ENCODE measurements around the gene OR52A5.
A peak's percentile ranks its signal among the peaks of the same experiment; 100 is the strongest.
"Not testable (repeated sequence)": the region's sequence is repeated elsewhere in the genome, so short reads cannot be mapped to it uniquely, and the experiment has no call there.

The OR52A5 gene

DNA sequence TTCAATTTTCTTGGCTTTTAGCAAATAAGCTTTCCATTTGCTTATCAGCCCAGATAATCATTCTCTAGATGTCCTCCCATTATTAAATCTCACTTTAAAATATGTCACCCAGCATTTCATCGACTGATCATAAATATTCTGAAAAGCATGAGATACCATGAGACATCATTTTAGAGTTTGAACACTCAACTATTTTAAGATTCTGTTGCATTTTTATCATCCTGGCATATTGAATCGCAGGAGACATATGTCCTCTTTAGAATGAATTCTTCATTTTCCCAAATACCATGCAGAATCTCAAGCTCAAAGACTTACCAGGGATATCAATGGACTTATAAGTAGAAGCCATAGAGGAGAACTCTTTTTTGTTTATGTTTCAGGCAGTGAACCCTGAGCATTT is at the start of gene OR52A5:
Gene OR52A5 (minus strand): TSS at position 361 of the 400 bp plus-strand sequence. CDS start 5,714 bp downstream, outside the sequence.
- no peak for DNase-seq

DNA sequence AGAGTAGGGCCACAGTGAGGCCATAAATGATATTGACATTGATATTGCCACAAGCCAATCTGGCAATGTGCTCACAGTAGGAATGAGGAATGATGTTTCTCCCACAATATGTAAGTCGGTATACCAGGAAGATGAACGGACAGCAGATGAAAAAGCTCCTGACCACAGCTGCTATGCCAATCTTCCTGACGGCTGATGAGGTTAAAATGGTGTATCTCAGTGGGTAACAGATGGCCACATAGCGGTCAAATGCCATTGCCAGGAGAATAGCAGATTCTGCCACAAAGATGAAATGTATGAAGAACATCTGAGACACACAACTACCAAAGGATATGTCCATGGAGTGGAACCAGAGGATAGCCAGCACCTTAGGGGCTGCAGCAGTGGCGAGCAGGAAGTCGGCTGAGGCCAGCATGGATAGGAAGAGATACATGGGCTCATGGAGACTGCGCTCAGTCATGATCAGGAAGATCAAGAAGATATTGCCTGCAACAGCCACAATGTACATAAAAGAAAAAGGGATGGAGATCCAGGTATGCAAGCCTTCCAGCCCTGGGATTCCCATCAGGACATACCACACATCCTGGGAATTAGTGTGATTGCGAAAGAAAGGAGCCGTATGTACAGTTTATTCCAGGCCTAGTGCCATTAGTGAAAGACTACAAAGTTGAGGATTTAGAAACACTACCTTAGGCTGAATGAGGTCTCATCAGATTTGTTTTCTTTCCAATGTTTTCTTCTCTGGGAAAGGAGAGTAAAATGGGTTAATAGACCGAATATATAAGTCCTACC is 40.1 kb upstream of the OR52A5 start:
- no peak for DNase-seq

DNA sequence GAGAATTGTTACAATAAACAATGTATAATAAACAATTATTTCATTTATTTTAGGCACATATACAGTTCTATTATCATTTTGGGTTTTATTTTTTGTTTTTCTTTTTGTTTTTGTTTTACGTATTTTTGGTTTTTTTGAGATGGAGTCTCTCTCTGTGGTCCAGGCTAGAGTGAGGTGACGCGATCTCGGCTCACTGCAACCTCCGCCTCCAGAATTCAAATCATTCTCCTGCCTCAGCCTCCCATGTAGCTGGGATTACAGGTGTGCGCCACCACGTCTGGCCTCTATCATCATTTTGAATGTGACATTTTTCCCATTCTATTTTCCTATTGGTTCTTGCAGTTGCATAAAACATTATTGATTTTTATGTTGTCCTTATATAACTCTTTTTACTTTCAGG is 36.8 kb upstream of the OR52A5 start:
- no peak for DNase-seq

DNA sequence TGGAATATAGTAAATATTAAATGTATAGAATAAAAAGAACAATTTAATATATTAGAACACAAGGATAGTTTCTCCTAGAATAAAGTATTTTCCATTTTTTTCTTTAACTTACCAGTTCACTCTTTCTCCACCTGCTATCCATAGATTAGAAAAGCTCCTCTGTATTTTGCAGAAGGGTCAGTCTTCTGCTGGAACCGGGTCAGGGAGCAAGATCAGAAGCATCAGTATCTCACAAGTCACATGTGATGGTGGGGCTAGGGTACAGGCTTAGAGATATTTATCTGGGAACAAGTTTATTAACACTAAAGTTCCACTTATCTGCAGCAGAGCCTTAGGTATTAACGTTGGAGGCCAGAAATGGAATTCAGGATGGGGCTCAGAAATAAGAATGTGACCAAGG is 33.7 kb upstream of the OR52A5 start:
- DNase-seq: no peak

GRCh38 chr11:5165898-5166297 is 27.7 kb upstream of the OR52A5 start:
- not testable (repeated sequence) for DNase-seq

- DNase-seq: not testable (repeated sequence)
Observed at GRCh38 chr11:5164807-5165206, 26.7 kb upstream of the OR52A5 start.

GRCh38 chr11:5161045-5161444 is 22.9 kb upstream of the OR52A5 start:
- DNase-seq: not testable (repeated sequence)

DNA sequence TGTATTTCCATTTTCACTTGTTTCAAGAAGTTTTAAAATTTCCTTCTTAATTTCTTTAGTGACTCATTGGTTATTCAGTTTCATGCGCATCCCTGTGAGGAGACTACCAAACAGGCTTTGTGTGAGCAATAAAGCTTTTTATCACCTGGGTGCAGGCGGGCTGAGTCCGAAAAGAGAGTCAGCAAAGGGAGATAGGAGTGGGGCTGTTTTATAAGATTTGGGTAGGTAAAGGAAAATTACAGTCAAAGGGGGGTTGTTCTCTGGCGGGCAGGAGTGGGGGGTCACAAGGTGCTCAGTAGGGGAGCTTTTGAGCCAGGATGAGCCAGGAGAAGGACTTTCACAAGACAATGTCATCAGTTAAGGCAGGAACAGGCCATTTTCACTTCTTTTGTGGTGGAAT is 22.1 kb upstream of the OR52A5 start:
- DNase-seq: not testable (repeated sequence)

DNA sequence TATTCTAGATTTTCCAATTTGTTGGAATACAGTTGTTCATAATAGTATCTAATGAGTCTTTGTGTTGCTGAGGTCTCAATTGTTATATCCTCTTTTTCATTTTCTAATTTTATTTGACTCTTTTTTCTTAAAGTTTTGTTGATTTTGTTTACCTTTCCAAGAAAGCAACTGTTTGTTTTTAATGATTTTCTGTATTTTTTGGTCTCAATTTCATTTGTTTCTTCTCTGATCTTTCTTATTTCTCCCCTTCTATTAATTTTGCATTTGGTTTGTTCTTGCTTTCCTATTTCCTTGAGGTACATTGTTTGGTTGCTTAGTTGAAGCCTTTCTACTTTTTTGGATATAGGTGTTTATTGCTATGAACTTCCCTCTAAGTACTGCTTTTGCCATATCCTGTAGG is 21.6 kb upstream of the OR52A5 start:
- no peak for DNase-seq

GRCh38 chr11:5154657-5155056 is 16.5 kb upstream of the OR52A5 start, which contains the start of gene OR52A1:
Gene OR52A1 (minus strand): TSS chr11:5154757. CDS start chr11:5152369, 2,388 bp downstream.
- DNase-seq: no peak

DNA sequence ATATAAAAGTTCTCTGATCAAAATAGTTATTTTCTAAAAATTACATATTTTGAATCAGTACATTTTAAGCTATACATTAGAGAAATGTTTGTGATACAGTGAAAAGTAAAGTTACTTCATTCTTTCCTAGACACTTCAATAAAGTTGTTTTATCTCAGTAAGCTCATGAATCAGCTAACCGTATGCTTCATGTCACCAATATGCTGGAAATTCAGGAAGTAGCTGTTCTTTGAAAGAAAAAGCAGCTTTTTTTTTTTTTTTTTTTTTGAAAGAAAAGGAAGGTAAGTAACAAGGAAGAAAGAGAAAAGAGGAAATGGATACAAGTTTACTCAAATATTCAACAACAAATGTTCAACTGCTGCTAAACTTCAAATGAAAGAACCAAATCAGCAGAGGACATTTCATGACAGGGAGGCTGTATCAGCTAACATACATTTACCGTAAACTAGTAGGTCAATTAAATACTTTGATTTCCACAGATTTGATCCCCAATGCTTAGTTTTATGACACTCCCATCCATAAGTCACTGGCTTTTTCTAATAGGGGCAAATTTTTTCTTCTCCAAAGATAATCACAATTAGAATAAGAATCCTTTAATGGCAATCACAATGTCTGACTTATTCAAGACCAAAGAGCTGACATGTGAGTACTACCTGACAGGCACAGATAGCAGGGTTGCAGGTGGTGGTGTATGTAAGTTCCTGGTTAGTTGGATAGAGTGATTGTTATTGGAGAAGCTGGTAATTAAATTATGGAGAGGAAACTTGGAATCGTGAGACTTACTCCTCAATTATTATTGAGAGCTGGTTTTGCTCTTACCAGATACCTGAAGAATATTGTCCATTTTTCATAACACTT is 15.6 kb upstream of the OR52A5 start:
- no peak for DNase-seq

GRCh38 chr11:5151713-5152153 is 13.6 kb upstream of the OR52A5 start:
- no peak for DNase-seq

GRCh38 chr11:5144206-5144605 is 6.0 kb upstream of the OR52A5 start:
- not testable (repeated sequence) for DNase-seq

DNA sequence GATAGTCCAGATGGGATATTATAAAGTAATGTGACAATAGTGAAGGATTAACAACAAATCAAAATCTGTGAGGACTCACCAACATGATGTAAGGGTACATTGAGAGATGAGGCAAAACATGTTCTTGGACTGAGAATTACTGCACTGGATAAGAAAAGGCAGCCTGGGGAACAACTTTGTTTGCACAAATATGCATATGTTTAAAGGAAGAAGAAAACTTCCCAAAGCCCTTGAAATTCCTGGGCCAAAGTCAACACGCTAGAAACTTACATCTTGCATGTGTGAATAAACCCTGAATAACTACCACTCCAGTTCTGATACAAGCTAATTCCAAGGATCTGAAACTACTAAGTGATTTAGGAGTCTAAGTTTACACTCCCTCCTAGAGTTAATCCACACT is 1.1 kb downstream of the OR52A5 start:
- no peak for DNase-seq

DNA sequence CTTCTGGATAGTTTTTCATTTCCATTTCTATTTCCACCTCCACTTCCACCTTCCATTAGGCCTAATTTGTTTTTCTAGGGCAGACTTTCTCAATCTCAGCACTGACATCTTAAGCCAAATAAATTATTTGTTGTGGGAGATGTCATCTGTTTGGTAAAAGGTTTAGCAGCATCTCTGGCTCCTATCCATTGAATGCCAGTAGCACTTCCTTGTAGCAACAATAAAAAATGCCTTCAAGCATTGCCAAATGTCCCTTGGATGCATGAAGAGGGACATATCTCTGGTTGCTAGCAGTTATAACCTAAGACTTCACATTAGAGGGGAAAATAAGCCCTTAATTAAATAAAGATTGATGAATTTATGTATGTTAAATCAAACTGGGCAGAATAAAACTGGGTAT is 1.9 kb downstream of the OR52A5 start:
- DNase-seq: no peak

- no peak for DNase-seq
Observed at GRCh38 chr11:5131584-5132335, 6.4 kb downstream of the OR52A5 start.

GRCh38 chr11:5129457-5129877 is 8.7 kb downstream of the OR52A5 start:
- DNase-seq: no peak

GRCh38 chr11:5124891-5125620 is 13.1 kb downstream of the OR52A5 start:
- no peak for DNase-seq

GRCh38 chr11:5123802-5124521 is 14.2 kb downstream of the OR52A5 start:
- peak; percentile 0 for DNase-seq

- DNase-seq: no peak
Observed at GRCh38 chr11:5118893-5119292, 19.3 kb downstream of the OR52A5 start.

GRCh38 chr11:5117588-5117987 is 20.6 kb downstream of the OR52A5 start:
- DNase-seq: no peak

DNA sequence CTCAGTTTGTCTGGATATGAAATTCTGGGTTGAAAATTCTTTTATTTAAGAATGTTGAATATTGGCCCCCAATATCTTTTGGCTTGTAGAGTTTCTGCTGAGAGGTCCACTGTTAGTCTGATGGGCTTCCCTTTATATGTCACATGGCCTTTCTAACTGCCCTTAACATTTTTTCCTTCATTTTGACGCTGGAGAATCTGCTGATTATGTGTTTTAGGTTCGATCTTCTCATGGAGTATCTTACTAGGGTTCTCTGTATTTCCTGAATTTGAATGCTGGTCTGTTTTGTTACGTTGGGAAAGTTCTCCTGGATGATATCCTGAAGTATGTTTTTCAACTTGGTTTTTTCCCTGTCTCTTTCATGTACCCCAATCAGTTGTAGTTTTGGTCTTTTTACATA is 22.8 kb downstream of the OR52A5 start:
- no peak for DNase-seq
